Ovary (tissue), 9 donors: Measurements from ENCODE around the gene LCOR. TPM values are rescaled to one million over a fixed set of nuclear protein-coding genes. Genes with fewer than 3 reads are reported as not detected.

Experiments used
- DNase-seq, 5 donors: peaks; one replicate each; pipeline ENCODE4 v3.0.0-alpha.2; 2019 to 2020
- H3K27ac ChIP-seq, 2 donors: fragments of 200-600 bp; one replicate each; pipeline versions ENCODE4 v1.5.1 to v1.8.0; 2019 to 2022
- H3K27me3 ChIP-seq: fragments of 200-600 bp; one replicate; pipeline ENCODE4 v1.8.0; 2022
- H3K36me3 ChIP-seq: fragments of 200-600 bp; sonication (generic); one replicate; pipeline ENCODE4 v1.5.1; 2019
- H3K4me1 ChIP-seq: one replicate; pipeline ENCODE4 v1.8.1; 2013; ENCODE audit warnings: mild to moderate bottlenecking, moderate library complexity; ENCODE audit not compliant: insufficient read depth
- H3K4me3 ChIP-seq: fragments of 200-600 bp; sonication (generic); one replicate; pipeline ENCODE4 v1.5.1; 2017
- H3K9me3 ChIP-seq, 2 donors: fragments of 200-600 bp in 1 of 2; sonication (generic) in 1 of 2; one replicate each; pipeline versions ENCODE4 v1.5.1 to v1.8.1; 2013 to 2019; ENCODE audit warnings: mild to moderate bottlenecking in 1 of 2, moderate library complexity in 1 of 2
- CTCF ChIP-seq, 3 donors: fragments of 450-650 bp in 2 of 3; fragments of 200-600 bp in 1 of 3; IDR thresholded peaks; one replicate each; pipeline versions ENCODE4 v1.5.1 to v1.8.0; 2016 to 2022; ENCODE audit warnings: antibody characterized with exemption in 3 of 3, mild to moderate bottlenecking in 1 of 3
- EP300 ChIP-seq: sonication (generic); formaldehyde crosslinking; IDR thresholded peaks from one replicate; pipeline ENCODE4 v1.6.1; 2017; ENCODE audit warnings: antibody characterized with exemption
- POLR2A ChIP-seq: fragments of 450-650 bp; IDR thresholded peaks from one replicate; pipeline ENCODE4 v1.6.1; 2017; ENCODE audit warnings: antibody characterized with exemption, mild to moderate bottlenecking, moderate library complexity
- WGBS, 3 donors: extraction: QIAGEN DNeasy Blood & Tissue Kit in 1 of 3; methylation state at CpG; one replicate each; pipeline versions ENCODE4 v1.1.5 to v1.1.7; 2013 to 2017; 5-methylcytosine and 5-hydroxymethylcytosine counted together
- intact Hi-C, 4 donors: fragments of 100-400 bp; cut with DNase I; formaldehyde crosslinking; loops; one replicate each; pipeline versions ENCODE4 v1.11.0 to v1.15.1; 2022 to 2023
- polyA plus RNA-seq, 2 donors: library from polyadenylated mRNA; stranded (reverse); fragments of 200-250 nt in 1 of 2; fragments of 350-450 nt in 1 of 2; fragmentation: Illumina TruSeq in 1 of 2; extraction: RNeasy Lipid Tissue Mini Kit (QIAGEN cat#74804) in 1 of 2; gene quantifications; one replicate each; pipeline ENCODE4 v1.2.3, GENCODE V29; 2013 to 2014
- total RNA-seq, 7 donors: library from RNA; depleted of rRNA in 2 of 7; stranded (reverse); fragments of >200 nt in 2 of 7; fragmentation: NEBNext Ultra II Directional in 3 of 7; extraction: Animal tissue kit (Norgen Biotek cat#: 25700) in 3 of 7; gene quantifications; one replicate each; pipeline versions ENCODE4 v1.1.0 to v1.2.4, GENCODE V29; 2016 to 2023
- donor health status: DM: no; HTN: no; CAD: no; lungs with moderate emphysema.
- donor health status: DM: no; HTN: no; CAD: no.
- donor health status: Bipolar disorder and iron deficiency.
- donor health status: DM: yes; HTN: yes; CAD: no.
- donor health status: DM: no; HTN: no; CAD: no.
- donor health status: DM: yes; HTN: yes; CAD: no.

Gene LCOR
- total and polyA plus RNA-seq, 9 donors: 4.0 to 44.9 (median 29.8) TPM

- H3K27me3 ChIP-seq: no peaks in the 10 kb centered on the region
- H3K36me3 ChIP-seq: no peaks in the 10 kb centered on the region
- peaks cover 21% of the 10 kb centered on the region for H3K4me1 ChIP-seq
- no peak for TF ChIP-seq CTCF (IDR thresholded peaks at IDR 0.05)
- no peak for TF ChIP-seq EP300
- no peak for TF ChIP-seq POLR2A
- no peak overlapping the region for H3K4me3 ChIP-seq
- peak in 1 of 5 donors; percentile 35 for DNase-seq
- H3K27ac ChIP-seq: peak overlapping the region; percentile 34 to 66
- intact Hi-C loops: no loop called here
- no peaks in the 10 kb centered on the region for H3K9me3 ChIP-seq
- 42 to 50% (median 44%) methylated on average over 14 of the region's 14 CpGs for WGBS, 3 donors
Observed at GRCh38 chr10:97023401-97024167, 191.5 kb downstream of the LCOR start.

GRCh38 chr10:97024168-97025073 lies 192.3 kb downstream of the LCOR start:
- Histone ChIP-seq H3K27ac (peak overlapping the region; percentile 34 to 66), H3K4me3 (no peak overlapping the region), H3K36me3 (no peaks in the 10 kb centered on the region), H3K27me3 (no peaks in the 10 kb centered on the region), H3K4me1 (peaks cover 21% of the 10 kb centered on the region), H3K9me3 (no peaks in the 10 kb centered on the region)
- intact Hi-C loops: no loop called here
- DNase-seq: peak in 4 of 5 donors; percentile 50 to 64 (median 58)
- TF ChIP-seq EP300: no peak
- TF ChIP-seq CTCF (IDR thresholded peaks at IDR 0.05): no peak
- no peak for TF ChIP-seq POLR2A
- whole genome bisulfite sequencing, 3 donors: 21 to 28% (median 23%) methylated on average over 13 of the region's 13 CpGs

- DNase-seq: peak in 2 of 5 donors; percentile 35 to 47
- no peak for TF ChIP-seq POLR2A
- no peak for TF ChIP-seq EP300
- TF ChIP-seq CTCF (IDR thresholded peaks at IDR 0.05): peak in 1 of 3 donors; percentile 31
- intact Hi-C loops: no loop called here
- WGBS, 3 donors: 78 to 84% (median 83%) methylated on average over 9 of the region's 9 CpGs
- H3K27ac ChIP-seq: no peak overlapping the region
- no peaks in the 10 kb centered on the region for H3K36me3 ChIP-seq
- no peak overlapping the region for H3K4me3 ChIP-seq
- H3K27me3 ChIP-seq: no peaks in the 10 kb centered on the region
- peaks cover 14% of the 10 kb centered on the region for H3K4me1 ChIP-seq
- no peaks in the 10 kb centered on the region for H3K9me3 ChIP-seq
Observed at GRCh38 chr10:97025613-97026242, 193.6 kb downstream of the LCOR start.

- Histone ChIP-seq H3K9me3 (no peaks in the 10 kb centered on the region), H3K27me3 (no peaks in the 10 kb centered on the region), H3K27ac (no peak overlapping the region), H3K4me1 (peaks cover 8% of the 10 kb centered on the region), H3K4me3 (no peak overlapping the region), H3K36me3 (no peaks in the 10 kb centered on the region)
- no peak for DNase-seq
- intact Hi-C loops: no loop called here
- 82 to 86% (median 86%) methylated on average over 2 of the region's 2 CpGs for WGBS, 3 donors
- TF ChIP-seq EP300 (no peak), POLR2A (no peak), CTCF (IDR thresholded peaks at IDR 0.05) (no peak)
Observed at GRCh38 chr10:97028126-97028831, 196.2 kb downstream of the LCOR start.
